Hepatocyte (in vitro differentiated cells): ENCODE data around the gene VSTM2L. TPM values are rescaled to one million over a fixed set of nuclear protein-coding genes. Genes with fewer than 3 reads are reported as not detected.

Source experiments
- DNase-seq: peaks from one replicate; pipeline ENCODE4 v3.0.0-alpha.2; 2016; ENCODE audit warnings: low spot score
- H2AFZ ChIP-seq: fragments of 200-600 bp; sonication (generic); 2 replicates; pipeline ENCODE4 v1.6.0; 2016; ENCODE audit warnings: antibody characterized with exemption, mild to moderate bottlenecking
- H3K27ac ChIP-seq: fragments of 200-600 bp; sonication (generic); 2 replicates; pipeline ENCODE4 v1.5.1; 2016; ENCODE audit warnings: mild to moderate bottlenecking
- H3K27me3 ChIP-seq: fragments of 200-600 bp; sonication (generic); 2 replicates; pipeline ENCODE4 v1.6.1; 2016
- H3K36me3 ChIP-seq: fragments of 200-600 bp; sonication (generic); replicated peaks from 2 replicates; pipeline ENCODE4 v1.5.1; 2016; ENCODE audit warnings: low read depth; ENCODE audit not compliant: insufficient read depth
- H3K4me1 ChIP-seq: fragments of 200-600 bp; sonication (generic); 2 replicates; pipeline ENCODE4 v1.5.1; 2016; ENCODE audit warnings: mild to moderate bottlenecking, moderate library complexity; ENCODE audit not compliant: insufficient read depth
- H3K4me2 ChIP-seq: fragments of 200-600 bp; sonication (generic); 2 replicates; pipeline ENCODE4 v1.6.0; 2016
- H3K4me3 ChIP-seq: fragments of 200-600 bp; sonication (generic); 2 replicates; pipeline ENCODE4 v1.5.1; 2016; ENCODE audit warnings: mild to moderate bottlenecking
- H3K79me2 ChIP-seq: fragments of 200-600 bp; sonication (generic); 2 replicates; pipeline ENCODE4 v1.6.0; 2017; ENCODE audit warnings: mild to moderate bottlenecking
- H3K9me2 ChIP-seq: fragments of 200-600 bp; sonication (generic); replicated peaks from 2 replicates; pipeline ENCODE4 v1.6.0; 2017; ENCODE audit warnings: mild to moderate bottlenecking; ENCODE audit not compliant: insufficient read depth
- H3K9me3 ChIP-seq: fragments of 200-600 bp; sonication (generic); 2 replicates; pipeline ENCODE4 v1.5.1; 2016; ENCODE audit warnings: low read depth, mild to moderate bottlenecking
- H4K20me1 ChIP-seq: fragments of 200-600 bp; sonication (generic); 2 replicates; pipeline ENCODE4 v1.6.0; 2016; ENCODE audit warnings: mild to moderate bottlenecking; ENCODE audit not compliant: insufficient read depth, poor library complexity, severe bottlenecking
- CTCF ChIP-seq: fragments of 200-600 bp; sonication (generic); IDR thresholded peaks from 2 replicates; pipeline ENCODE4 v1.5.1; 2016; ENCODE audit warnings: antibody characterized with exemption, mild to moderate bottlenecking; ENCODE audit not compliant: poor library complexity
- EZH2 ChIP-seq: fragments of 200-600 bp; sonication (generic); IDR thresholded peaks from 2 replicates; pipeline ENCODE4 v1.6.1; 2016; ENCODE audit warnings: antibody characterized with exemption, mild to moderate bottlenecking, borderline replicate concordance
- EZH2phosphoT487 ChIP-seq: fragments of 200-600 bp; sonication (generic); IDR thresholded peaks from one replicate; pipeline ENCODE4 v1.6.1; 2018; ENCODE audit warnings: antibody characterized with exemption, mild to moderate bottlenecking, low read depth, moderate library complexity; ENCODE audit not compliant: unreplicated experiment, severe bottlenecking
- WGBS: methylation state at CpG from one replicate; pipeline ENCODE4 v1.1.6; 2016; ENCODE audit warnings: low lambda C conversion rate; ENCODE audit errors: missing lambda C conversion rate; 5-methylcytosine and 5-hydroxymethylcytosine counted together
- polyA plus RNA-seq: library from polyadenylated mRNA; unstranded; fragments of >200 nt; fragmentation: Nextera tagmentation; extraction: Ambion mirVana; gene quantifications from 2 replicates; pipeline ENCODE4 v1.2.1, GENCODE V29; 2016
- total RNA-seq: library from RNA; depleted of rRNA; stranded (reverse); fragments of >200 nt; gene quantifications from 2 replicates; pipeline ENCODE4 v1.2.3, GENCODE V29; 2014

The VSTM2L gene
- total and polyA plus RNA-seq, 2 experiments from 2014 or later: 2.5 to 3.7 TPM

GRCh38 chr20:37918035-37918434, 15.1 kb downstream of the VSTM2L start:
- no peaks in the 10 kb centered on the region for H4K20me1 ChIP-seq
- H3K27me3 ChIP-seq: peaks cover 25% of the 10 kb centered on the region
- H3K9me2 ChIP-seq: no peaks in the 10 kb centered on the region
- no peaks in the 10 kb centered on the region for H3K79me2 ChIP-seq
- no peaks in the 10 kb centered on the region for H3K9me3 ChIP-seq
- no peak overlapping the region for H2AFZ ChIP-seq
- no peak overlapping the region for H3K27ac ChIP-seq
- H3K4me3 ChIP-seq: no peak overlapping the region
- H3K36me3 ChIP-seq: no peaks in the 10 kb centered on the region
- no peak overlapping the region for H3K4me2 ChIP-seq
- WGBS: 78% methylated on average over 6 of the region's 6 CpGs
- DNase-seq: no peak
- no peak for TF ChIP-seq CTCF
- TF ChIP-seq EZH2: no peak
- no peak for TF ChIP-seq EZH2phosphoT487
- peaks cover 18% of the 10 kb centered on the region for H3K4me1 ChIP-seq

GRCh38 chr20:37919389-37920040, 16.6 kb downstream of the VSTM2L start:
- Histone ChIP-seq H3K27ac (no peak overlapping the region), H3K4me3 (no peak overlapping the region), H3K9me3 (no peaks in the 10 kb centered on the region), H3K4me2 (no peak overlapping the region), H3K27me3 (peaks cover 21% of the 10 kb centered on the region), H3K36me3 (no peaks in the 10 kb centered on the region), H2AFZ (no peak overlapping the region), H4K20me1 (no peaks in the 10 kb centered on the region), H3K9me2 (no peaks in the 10 kb centered on the region), H3K79me2 (no peaks in the 10 kb centered on the region), H3K4me1 (peaks cover 17% of the 10 kb centered on the region)
- WGBS: 50% methylated on average over 5 of the region's 5 CpGs
- TF ChIP-seq EZH2phosphoT487 (no peak), EZH2 (no peak), CTCF (no peak)
- no peak for DNase-seq

GRCh38 chr20:37920270-37920669, 17.3 kb downstream of the VSTM2L start:
- Histone ChIP-seq H3K36me3 (no peaks in the 10 kb centered on the region), H3K79me2 (no peaks in the 10 kb centered on the region), H3K9me2 (no peaks in the 10 kb centered on the region), H3K27me3 (peaks cover 21% of the 10 kb centered on the region), H2AFZ (no peak overlapping the region), H3K4me3 (no peak overlapping the region), H3K4me1 (peaks cover 10% of the 10 kb centered on the region), H4K20me1 (no peaks in the 10 kb centered on the region), H3K4me2 (no peak overlapping the region), H3K9me3 (no peaks in the 10 kb centered on the region), H3K27ac (no peak overlapping the region)
- DNase-seq: no peak
- WGBS: 64% methylated on average over 6 of the region's 6 CpGs
- TF ChIP-seq CTCF: no peak
- TF ChIP-seq EZH2: no peak
- TF ChIP-seq EZH2phosphoT487: no peak
